ENCODE results near the gene PRMT3.
"Not testable (repeated sequence)": the region's sequence is repeated elsewhere in the genome, so short reads cannot be mapped to it uniquely, and the experiment has no call there.

PRMT3 gene

GRCh38 chr11:20457934-20458680 is 70.6 kb downstream of the PRMT3 start:
- DNase-seq (ENCODE audit: low read depth) = no peak

GRCh38 chr11:20458905-20459632 is 71.6 kb downstream of the PRMT3 start:
- no peak for DNase-seq (ENCODE audit: low read depth)

DNA sequence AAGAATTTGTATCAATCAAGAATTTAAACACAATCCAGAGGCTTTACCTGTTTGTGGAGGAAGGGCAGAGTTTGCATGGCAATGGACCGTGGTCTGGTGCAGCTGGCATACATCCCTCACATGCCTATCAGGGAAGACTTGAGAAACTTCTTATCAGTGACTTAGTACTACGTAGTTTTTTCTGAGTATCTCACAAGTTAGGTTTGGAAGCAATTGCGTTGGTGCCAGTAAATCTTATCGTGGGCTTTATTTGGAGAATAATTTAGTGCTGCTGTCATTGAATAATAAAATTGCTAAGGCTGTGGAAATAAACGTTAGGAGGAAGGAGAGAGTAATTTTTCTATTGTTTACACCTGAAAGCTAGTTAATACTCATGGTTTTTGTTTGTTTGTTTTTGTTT is 72.3 kb downstream of the PRMT3 start:
- no peak for DNase-seq (ENCODE audit: low read depth)

DNA sequence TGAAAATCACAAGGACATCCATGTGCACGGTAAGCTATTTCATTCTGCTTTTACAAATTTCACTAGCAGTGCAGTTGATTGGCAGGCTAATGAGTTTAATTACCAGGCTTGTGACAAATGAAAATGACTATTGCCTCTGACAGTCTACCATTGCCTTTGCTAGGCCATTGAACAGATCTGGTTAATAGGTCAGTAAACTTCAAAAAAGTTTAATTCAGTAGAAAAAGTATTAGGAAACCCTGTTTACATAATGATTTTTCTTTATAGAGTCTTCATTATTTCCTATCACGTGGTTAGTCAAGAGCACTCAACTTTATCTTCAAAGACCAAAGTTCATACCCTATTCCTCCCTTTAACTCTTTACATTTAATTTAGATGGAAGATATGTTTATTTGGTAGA is 77.0 kb downstream of the PRMT3 start:
- DNase-seq (ENCODE audit: low read depth) = no peak

DNA sequence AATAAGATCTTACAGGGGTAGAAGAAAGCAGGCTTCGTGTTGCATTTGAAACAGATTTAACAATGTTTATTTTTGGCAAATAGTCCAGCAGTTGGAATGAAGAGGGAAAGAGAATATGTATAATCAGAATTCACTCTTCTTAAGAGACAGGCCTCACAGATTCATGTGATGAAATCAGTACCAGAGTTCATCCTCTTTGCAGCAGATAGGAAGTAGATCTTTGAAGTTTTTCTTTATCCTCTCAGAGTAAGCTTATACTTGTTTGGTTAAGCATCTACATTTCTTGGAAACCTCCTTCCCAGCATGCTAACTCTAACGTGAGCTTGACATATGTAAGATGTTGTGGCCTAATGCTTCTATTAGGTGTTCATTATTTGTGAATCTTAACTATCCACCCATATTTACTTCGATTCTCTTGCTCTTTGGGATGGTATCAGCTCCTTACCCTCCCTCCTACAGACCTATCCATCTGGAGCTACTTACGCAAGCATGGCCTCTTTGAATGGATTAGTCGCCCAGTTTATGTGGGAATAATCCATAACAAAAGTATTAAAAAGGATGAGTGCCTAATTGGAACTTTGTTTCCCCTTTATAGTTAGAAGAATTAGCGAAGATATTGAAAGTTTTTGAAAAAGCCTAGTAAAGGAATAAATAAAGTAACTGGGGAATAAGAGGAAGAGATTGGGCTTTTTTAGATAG is 80.1 kb downstream of the PRMT3 start:
- no peak for DNase-seq (ENCODE audit: low read depth)

DNA sequence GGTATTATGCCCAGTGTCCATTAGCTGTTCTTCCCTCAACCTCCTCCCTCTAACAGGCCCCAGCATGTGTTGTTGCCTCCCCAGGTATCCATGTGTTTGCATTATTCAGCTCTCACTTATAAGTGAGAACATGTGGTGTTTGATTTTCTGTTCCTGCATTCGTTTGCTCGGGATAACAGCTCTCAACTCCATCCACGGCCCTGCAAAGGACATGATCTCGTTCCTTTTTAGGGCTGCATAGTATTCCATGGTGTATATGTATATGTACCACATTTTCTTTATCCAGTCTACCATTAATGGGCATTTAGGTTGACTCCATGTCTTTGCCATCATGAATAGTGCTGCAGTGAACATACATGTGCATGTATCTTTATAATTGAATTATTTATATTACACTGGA is 82.8 kb downstream of the PRMT3 start:
- DNase-seq (ENCODE audit: low read depth) = no peak

DNA sequence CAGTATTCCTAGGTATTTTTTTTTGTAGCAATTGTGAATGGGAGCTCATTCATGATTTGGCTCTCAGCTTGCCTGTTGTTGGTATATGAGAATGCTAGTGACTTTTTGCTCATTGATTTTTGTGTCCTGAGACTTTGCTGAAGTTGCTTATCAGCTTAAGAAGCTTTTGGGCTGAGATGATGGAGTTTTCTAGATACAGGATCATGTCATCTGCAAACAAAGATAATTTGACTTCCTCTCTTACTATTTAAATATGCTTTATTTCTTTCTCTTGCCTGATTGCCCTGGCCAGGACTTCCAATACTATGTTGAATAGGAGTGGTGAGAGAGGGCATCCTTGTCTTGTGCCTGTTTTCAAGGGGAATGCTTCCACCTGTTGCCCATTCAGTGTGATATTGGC is 84.4 kb downstream of the PRMT3 start:
- DNase-seq (ENCODE audit: low read depth) = not testable (repeated sequence)

GRCh38 chr11:20474176-20474881 is 86.8 kb downstream of the PRMT3 start:
- DNase-seq (ENCODE audit: low read depth) = no peak

DNA sequence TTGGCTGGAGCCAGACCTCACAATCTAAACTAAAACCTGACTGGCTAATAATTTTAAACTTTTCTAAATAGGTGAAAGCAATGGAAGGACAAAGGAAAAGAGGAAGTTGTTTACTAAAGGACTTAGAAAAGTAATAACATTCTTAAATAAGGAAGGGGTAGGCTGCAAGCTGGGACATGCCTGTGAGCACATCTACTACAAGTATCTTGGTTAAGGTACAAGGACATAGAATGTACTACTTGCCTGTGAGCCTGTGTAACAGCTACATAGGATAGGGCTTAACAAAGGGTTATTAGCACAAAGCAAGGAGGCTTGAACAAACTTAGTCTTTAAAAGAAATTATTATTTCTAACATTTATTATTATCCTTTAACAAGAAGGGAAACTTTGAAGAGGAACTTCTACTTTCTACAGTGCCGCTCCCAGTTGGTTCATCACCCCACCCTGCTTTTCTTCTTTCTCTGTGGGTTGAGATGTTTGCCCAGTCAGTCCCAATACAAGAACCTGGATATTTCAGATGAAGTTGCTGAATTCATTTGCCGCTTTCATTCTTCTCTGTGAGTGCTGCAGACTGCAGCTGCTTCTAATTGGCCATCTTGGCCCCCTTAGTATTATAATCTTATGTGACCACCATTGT is 87.5 kb downstream of the PRMT3 start:
- DNase-seq (ENCODE audit: low read depth) = no peak

DNA sequence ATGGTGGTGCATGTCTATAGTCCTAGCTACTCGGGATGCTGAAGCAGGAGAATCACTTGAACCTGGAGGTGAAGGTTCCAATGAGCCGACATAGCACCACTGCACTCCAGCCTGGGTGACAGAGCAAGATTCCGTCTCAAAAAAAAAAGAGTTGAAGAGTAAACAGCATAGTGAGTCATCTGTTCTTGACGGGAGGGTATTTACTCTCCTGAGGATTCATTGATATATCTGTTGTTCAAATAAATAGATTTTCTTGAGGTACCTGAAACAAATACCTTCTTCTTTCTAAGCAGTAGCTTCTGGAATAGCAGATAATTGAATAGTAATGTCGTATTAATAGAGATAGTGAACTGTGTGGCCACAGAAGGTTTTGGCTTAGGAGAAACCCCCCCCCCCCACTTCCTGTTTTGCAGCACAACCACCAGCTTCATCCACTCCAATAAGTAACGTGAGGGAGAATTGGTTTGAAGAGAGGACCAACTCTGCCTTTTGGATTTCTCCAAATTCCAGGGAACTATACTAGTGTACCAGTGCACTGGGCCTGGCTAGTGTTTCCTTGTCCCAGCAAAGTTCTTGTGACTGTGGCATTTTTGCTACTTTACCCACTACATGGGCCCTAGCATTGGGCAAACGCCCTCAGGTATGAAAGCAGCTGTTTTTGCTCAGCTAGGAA is 90.0 kb downstream of the PRMT3 start:
- no peak for DNase-seq (ENCODE audit: low read depth)

DNA sequence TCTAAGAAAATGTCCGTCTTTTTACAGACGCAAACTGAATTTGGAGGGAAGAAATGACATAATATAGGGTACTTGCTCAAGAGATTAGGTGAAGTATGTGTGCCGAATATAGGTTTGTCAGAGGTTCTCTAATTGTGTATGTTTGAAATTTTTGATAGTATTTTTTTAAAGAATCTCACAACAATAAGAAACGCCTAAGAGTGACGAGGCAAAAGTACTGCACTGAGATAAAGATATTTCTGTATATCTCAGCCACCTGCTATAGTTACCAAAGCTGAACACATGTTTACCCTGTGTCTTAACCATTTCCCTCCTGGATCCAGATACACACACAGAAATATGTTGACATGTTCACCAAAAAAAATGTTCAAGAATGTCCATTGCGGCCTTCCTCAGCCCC is 92.0 kb downstream of the PRMT3 start:
- no peak for DNase-seq (ENCODE audit: low read depth)

DNA sequence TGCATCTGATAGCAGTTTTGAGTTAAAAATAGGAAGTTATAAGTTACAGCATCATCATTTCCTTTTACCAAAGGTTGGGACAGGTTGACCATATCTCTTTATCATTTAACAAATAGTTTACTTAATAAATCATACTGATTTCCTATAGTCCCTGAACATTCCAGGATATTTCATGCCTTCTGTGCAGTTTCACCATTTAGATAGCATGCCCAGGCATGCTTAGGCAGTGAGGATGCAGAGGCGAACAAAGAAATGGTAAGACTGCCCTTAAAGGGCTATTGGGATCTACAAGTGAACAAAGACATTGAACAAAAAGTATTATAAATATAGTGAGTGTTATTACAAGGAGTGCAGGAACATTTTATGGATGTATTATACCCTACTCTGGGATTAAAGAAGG is 96.4 kb downstream of the PRMT3 start:
- DNase-seq (ENCODE audit: low read depth) = no peak

DNA sequence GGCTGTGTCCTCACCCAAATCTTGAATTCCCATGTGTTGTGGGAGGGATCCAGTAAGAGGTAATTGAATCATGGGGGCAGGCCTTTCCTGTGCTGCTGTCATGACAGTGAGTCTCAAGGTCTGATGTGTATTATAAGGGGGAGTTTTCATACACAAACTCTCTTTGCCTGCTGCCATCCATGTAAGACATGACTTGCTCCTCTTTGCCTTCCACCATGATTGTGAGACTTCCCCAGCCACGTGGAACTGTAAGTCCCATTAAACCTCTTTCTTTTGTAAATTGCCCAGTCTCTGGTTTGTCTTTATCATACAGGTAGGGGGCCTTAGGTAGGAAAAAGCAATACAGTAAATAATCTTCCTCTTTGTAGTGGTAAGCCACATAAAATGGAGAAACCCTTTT is 96.9 kb downstream of the PRMT3 start:
- DNase-seq (ENCODE audit: low read depth) = not testable (repeated sequence)

- DNase-seq (ENCODE audit: low read depth) = no peak
These were observed 100.8 kb downstream of the PRMT3 start for GRCh38 chr11:20488352-20488751.

GRCh38 chr11:20489948-20490347 is 102.4 kb downstream of the PRMT3 start:
- no peak for DNase-seq (ENCODE audit: low read depth)

DNA sequence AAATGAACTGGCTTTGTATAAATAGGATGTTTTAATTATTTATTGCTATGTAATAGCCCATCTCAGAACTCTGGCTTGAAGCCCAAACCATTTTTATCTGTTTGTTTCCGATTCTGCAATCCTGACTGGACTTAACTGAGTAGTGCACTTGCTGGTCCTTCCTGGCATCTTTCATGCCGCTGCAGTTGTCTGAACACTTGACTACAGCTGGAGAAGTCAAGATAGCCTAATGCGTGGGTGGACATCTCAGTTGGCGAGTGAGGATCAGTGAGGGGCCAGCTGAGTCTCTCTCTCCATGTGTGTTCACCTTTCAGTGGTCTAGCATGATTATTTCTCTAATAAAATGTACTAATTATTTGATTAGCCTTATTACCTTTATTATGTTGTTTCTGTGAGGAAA is 105.8 kb downstream of the PRMT3 start:
- no peak for DNase-seq (ENCODE audit: low read depth)

DNA sequence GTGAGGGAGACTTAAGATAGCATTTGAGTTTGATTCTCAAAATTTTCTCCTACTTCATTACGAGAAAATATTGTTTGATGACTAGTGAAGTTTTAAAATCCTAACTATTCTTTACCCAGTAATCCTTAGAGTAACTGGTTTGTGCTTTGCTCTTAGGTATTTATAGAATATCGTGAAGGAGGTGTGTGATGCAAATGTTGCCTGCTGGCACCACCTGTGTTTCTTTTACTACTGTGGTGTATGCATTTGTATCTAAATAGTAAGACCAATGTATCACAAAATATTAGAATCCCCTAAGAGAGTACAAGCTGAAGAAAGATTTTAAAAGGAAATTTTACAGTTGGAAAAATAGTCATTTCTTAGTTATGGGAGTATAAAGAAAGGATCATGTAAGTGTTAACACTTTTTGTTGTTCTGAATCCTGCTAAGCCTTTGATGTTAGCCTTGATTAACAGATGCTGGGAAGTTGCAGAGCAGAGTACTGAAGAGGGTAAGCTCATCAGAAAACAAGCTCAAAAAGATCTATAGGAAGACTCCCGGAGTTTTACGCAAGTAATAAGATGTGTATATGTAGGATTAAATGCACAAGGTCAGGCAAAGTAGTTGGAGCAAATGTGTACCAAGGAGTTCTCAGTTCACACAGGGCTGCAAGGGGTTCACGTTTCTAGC is 109.7 kb downstream of the PRMT3 start:
- DNase-seq (ENCODE audit: low read depth) = no peak

GRCh38 chr11:20501252-20501651 is 113.7 kb downstream of the PRMT3 start:
- no peak for DNase-seq (ENCODE audit: low read depth)

DNA sequence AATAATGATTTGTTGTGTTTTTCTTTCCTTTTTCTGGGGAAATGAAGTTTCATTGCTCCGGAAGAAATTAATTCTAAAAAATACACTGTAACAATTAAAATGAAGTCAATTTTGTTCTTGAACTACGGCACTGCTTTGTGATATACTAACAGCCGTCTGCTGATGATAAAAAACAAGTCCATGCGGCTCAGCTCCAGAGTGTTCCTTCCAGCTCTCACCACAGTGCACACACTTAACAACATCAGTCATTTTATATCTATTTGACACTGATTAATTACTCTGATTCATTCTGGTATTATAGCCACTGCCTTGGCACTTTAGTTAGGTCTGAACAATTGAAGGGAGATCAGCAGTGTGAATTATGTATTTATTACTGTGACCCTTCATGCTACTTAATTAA is 114.5 kb downstream of the PRMT3 start:
- DNase-seq (ENCODE audit: low read depth) = no peak

GRCh38 chr11:20511982-20512381 is 124.5 kb downstream of the PRMT3 start:
- no peak for DNase-seq (ENCODE audit: low read depth)

- no peak for DNase-seq (ENCODE audit: low read depth)
These were observed 125.4 kb downstream of the PRMT3 start for GRCh38 chr11:20512869-20513268.
